Ovary (tissue), 3 donors: ENCODE data around the gene GAS1.

ENCODE experiments used
- CTCF ChIP-seq, 3 donors: fragments of 450-650 bp in 2 of 3; fragments of 200-600 bp in 1 of 3; IDR thresholded peaks; one replicate each; pipeline versions ENCODE4 v1.5.1 to v1.8.0; 2016 to 2022; ENCODE audit warnings: antibody characterized with exemption in 3 of 3, mild to moderate bottlenecking in 1 of 3
- POLR2A ChIP-seq: fragments of 450-650 bp; IDR thresholded peaks from one replicate; pipeline ENCODE4 v1.6.1; 2017; ENCODE audit warnings: antibody characterized with exemption, mild to moderate bottlenecking, moderate library complexity
- donor health status: DM: no; HTN: no; CAD: no.

DNA sequence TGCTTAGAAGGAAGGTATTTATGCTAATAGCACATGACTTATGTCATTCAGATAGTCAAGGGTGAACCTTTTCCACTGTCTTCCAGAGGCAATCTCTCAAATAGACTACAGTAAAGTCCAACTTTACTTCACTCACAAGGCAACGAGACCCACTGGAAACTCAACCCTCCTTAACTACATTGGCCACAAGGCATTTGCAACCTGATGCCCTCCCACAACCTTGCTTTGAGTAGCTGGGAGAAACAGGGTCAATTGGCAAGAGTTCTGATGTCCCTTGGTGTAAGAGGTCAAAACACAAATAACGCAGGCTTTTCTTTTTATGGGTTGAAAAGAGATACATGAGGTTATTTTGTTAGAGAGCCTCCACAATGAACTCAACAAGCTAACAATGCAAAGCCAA, 6.1 kb downstream of the GAS1 start:
- TF ChIP-seq POLR2A (no peak), CTCF (IDR thresholded peaks at IDR 0.05) (no peak)
